ENCODE results near the gene CLIP2. TPM values are rescaled to one million over a fixed set of nuclear protein-coding genes. Genes with fewer than 3 reads are reported as not detected.

CLIP2 gene
- total RNA-seq, 2 experiments from 2014 or later = 3.6 to 6.3 TPM

GRCh38 chr7:74344132-74344496 lies 54.9 kb downstream of the CLIP2 start:
- Histone ChIP-seq H3K4me3 (ENCODE audit: low read depth, low read length, poor library complexity, severe bottlenecking) (no peak overlapping the region), H3K4me2 (ENCODE audit: low read length) (no peak overlapping the region), H3K9me2 (ENCODE audit: insufficient read depth, low read length) (no peaks in the 10 kb centered on the region), H2AFZ (ENCODE audit: low read length) (no peak overlapping the region), H3K36me3 (ENCODE audit: insufficient read depth, low read length) (no peaks in the 10 kb centered on the region), H3K9me3 (ENCODE audit: low read length) (no peaks in the 10 kb centered on the region), H3K4me1 (ENCODE audit: insufficient read depth, low read length, poor library complexity, severe bottlenecking) (no peaks in the 10 kb centered on the region), H3K27ac (ENCODE audit: low read depth, low read length, poor library complexity, severe bottlenecking) (no peak overlapping the region), H4K20me1 (ENCODE audit: insufficient read depth, low read length) (no peaks in the 10 kb centered on the region), H3K79me2 (ENCODE audit: insufficient read depth, low read depth, low read length) (no peaks in the 10 kb centered on the region)
- DNase-seq (ENCODE audit: low spot score) = no peak
- POLR2A ChIA-PET = no interaction called here
- CTCF ChIA-PET (ENCODE audit: unreplicated experiment) = no interaction called here
- BruUV-seq (replicated peaks) = no TSS peak
- TF ChIP-seq EZH2phosphoT487 (IDR thresholded peaks at IDR 0.05; ENCODE audit: borderline replicate concordance, low read depth, low read length) (no peak), CTCF (conservative IDR thresholded peaks at IDR 0.05; ENCODE audit: low read length) (no peak)
- intact Hi-C loops (cut with micrococcal nuclease; ENCODE audit: unreplicated experiment) = no loop called here

GRCh38 chr7:74344786-74345185 lies 55.6 kb downstream of the CLIP2 start:
- no peaks in the 10 kb centered on the region for H3K4me1 ChIP-seq (ENCODE audit: insufficient read depth, low read length, poor library complexity, severe bottlenecking)
- H3K9me2 ChIP-seq (ENCODE audit: insufficient read depth, low read length) = no peaks in the 10 kb centered on the region
- TF ChIP-seq CTCF (conservative IDR thresholded peaks at IDR 0.05; ENCODE audit: low read length) = no peak
- no peak for TF ChIP-seq EZH2phosphoT487 (IDR thresholded peaks at IDR 0.05; ENCODE audit: borderline replicate concordance, low read depth, low read length)
- POLR2A ChIA-PET = no interaction called here
- CTCF ChIA-PET (ENCODE audit: unreplicated experiment) = no interaction called here
- H4K20me1 ChIP-seq (ENCODE audit: insufficient read depth, low read length) = no peaks in the 10 kb centered on the region
- intact Hi-C loops (cut with micrococcal nuclease; ENCODE audit: unreplicated experiment) = no loop called here
- no peak for DNase-seq (ENCODE audit: low spot score)
- H3K36me3 ChIP-seq (ENCODE audit: insufficient read depth, low read length) = no peaks in the 10 kb centered on the region
- no peak overlapping the region for H3K4me2 ChIP-seq (ENCODE audit: low read length)
- no peak overlapping the region for H3K27ac ChIP-seq (ENCODE audit: low read depth, low read length, poor library complexity, severe bottlenecking)
- H3K79me2 ChIP-seq (ENCODE audit: insufficient read depth, low read depth, low read length) = no peaks in the 10 kb centered on the region
- H2AFZ ChIP-seq (ENCODE audit: low read length) = no peak overlapping the region
- no TSS peak for BruUV-seq (replicated peaks)
- H3K4me3 ChIP-seq (ENCODE audit: low read depth, low read length, poor library complexity, severe bottlenecking) = no peak overlapping the region
- H3K9me3 ChIP-seq (ENCODE audit: low read length) = no peaks in the 10 kb centered on the region

GRCh38 chr7:74345970-74346369 lies 56.8 kb downstream of the CLIP2 start:
- Histone ChIP-seq H3K9me2 (ENCODE audit: insufficient read depth, low read length) (no peaks in the 10 kb centered on the region), H3K9me3 (ENCODE audit: low read length) (no peaks in the 10 kb centered on the region), H3K4me3 (ENCODE audit: low read depth, low read length, poor library complexity, severe bottlenecking) (no peak overlapping the region), H3K4me1 (ENCODE audit: insufficient read depth, low read length, poor library complexity, severe bottlenecking) (no peaks in the 10 kb centered on the region), H3K4me2 (ENCODE audit: low read length) (no peak overlapping the region), H2AFZ (ENCODE audit: low read length) (no peak overlapping the region), H3K27ac (ENCODE audit: low read depth, low read length, poor library complexity, severe bottlenecking) (no peak overlapping the region), H3K36me3 (ENCODE audit: insufficient read depth, low read length) (no peaks in the 10 kb centered on the region), H4K20me1 (ENCODE audit: insufficient read depth, low read length) (no peaks in the 10 kb centered on the region), H3K79me2 (ENCODE audit: insufficient read depth, low read depth, low read length) (no peaks in the 10 kb centered on the region)
- BruUV-seq (replicated peaks) = no TSS peak
- DNase-seq (ENCODE audit: low spot score) = no peak
- ChIA-PET CTCF (ENCODE audit: unreplicated experiment) (no interaction called here), POLR2A (interaction anchor here (0.6 kb wide), 1 partner anchor 109 kb away, joined by 4 read pairs; no protein-coding TSS in a partner anchor)
- TF ChIP-seq EZH2phosphoT487 (IDR thresholded peaks at IDR 0.05; ENCODE audit: borderline replicate concordance, low read depth, low read length) (no peak), CTCF (conservative IDR thresholded peaks at IDR 0.05; ENCODE audit: low read length) (no peak)
- intact Hi-C loops (cut with micrococcal nuclease; ENCODE audit: unreplicated experiment) = no loop called here

Measured in OCI-LY7 (cell line).